GM21825 (cell line): ENCODE data around the gene CD7.
"Not testable (repeated sequence)": the region's sequence is repeated elsewhere in the genome, so short reads cannot be mapped to it uniquely, and the experiment has no call there.

Experiments used
- ATAC-seq: cut with Tn5 transposase; IDR thresholded peaks from one replicate; pipeline ENCODE4 v1.9.1; 2021; ENCODE audit warnings: mild to moderate bottlenecking, moderate library complexity; ENCODE audit not compliant: unreplicated experiment

The CD7 gene

GRCh38 chr17:82347994-82348393 lies 30.6 kb upstream of the CD7 start:
- ATAC-seq = not testable (repeated sequence)

- ATAC-seq = no peak
Measured at GRCh38 chr17:82346342-82347300, 29.2 kb upstream of the CD7 start.

GRCh38 chr17:82345151-82345976 lies 28.0 kb upstream of the CD7 start:
- ATAC-seq = no peak

GRCh38 chr17:82344175-82344907 lies 26.9 kb upstream of the CD7 start:
- no peak for ATAC-seq

- no peak for ATAC-seq
Measured at GRCh38 chr17:82343560-82343959, 26.2 kb upstream of the CD7 start.

GRCh38 chr17:82342361-82343079 lies 25.1 kb upstream of the CD7 start:
- ATAC-seq = no peak

- no peak for ATAC-seq
Measured at GRCh38 chr17:82339634-82340580, 22.5 kb upstream of the CD7 start.

GRCh38 chr17:82338858-82339633 lies 21.6 kb upstream of the CD7 start:
- no peak for ATAC-seq

GRCh38 chr17:82334622-82335394 lies 17.4 kb upstream of the CD7 start:
- no peak for ATAC-seq

- no peak for ATAC-seq
Measured at GRCh38 chr17:82334204-82334621, 16.8 kb upstream of the CD7 start.

GRCh38 chr17:82333279-82334171 lies 16.1 kb upstream of the CD7 start, which contains the start of gene SECTM1:
Gene SECTM1 (minus strand): TSS chr17:82333766. CDS start chr17:82327240, 6,526 bp downstream.
- ATAC-seq = no peak

GRCh38 chr17:82332669-82333278 lies 15.4 kb upstream of the CD7 start:
- ATAC-seq = no peak

GRCh38 chr17:82331345-82331939 lies 14.0 kb upstream of the CD7 start:
- ATAC-seq = no peak

GRCh38 chr17:82330322-82331239 lies 13.2 kb upstream of the CD7 start:
- no peak for ATAC-seq
